ENCODE measurements around the gene RAB3C.

RAB3C gene

DNA sequence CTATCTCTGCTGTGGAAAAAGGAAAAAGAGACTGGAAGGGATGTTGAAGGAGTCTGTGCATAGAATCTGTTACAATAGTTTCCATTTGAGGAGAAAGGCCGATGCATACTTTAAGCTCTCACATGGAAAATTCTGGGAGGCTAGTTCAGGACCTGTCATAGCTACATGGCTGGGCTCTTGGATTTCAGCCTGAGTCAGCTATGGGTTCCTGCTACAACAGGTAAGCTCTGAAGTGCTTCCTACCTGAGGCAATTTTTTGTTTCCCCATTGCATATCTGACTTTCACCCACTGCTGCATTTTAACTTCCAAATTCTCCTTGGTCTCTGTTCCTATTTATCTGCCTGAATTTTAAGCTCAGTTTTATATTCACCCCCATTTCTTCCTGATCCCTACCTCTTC, 310.7 kb downstream of the RAB3C start:
- no peak for TF ChIP-seq EZH2phosphoT487 (IDR thresholded peaks at IDR 0.05; ENCODE audit: borderline replicate concordance)
- TF ChIP-seq, protein P1, sequence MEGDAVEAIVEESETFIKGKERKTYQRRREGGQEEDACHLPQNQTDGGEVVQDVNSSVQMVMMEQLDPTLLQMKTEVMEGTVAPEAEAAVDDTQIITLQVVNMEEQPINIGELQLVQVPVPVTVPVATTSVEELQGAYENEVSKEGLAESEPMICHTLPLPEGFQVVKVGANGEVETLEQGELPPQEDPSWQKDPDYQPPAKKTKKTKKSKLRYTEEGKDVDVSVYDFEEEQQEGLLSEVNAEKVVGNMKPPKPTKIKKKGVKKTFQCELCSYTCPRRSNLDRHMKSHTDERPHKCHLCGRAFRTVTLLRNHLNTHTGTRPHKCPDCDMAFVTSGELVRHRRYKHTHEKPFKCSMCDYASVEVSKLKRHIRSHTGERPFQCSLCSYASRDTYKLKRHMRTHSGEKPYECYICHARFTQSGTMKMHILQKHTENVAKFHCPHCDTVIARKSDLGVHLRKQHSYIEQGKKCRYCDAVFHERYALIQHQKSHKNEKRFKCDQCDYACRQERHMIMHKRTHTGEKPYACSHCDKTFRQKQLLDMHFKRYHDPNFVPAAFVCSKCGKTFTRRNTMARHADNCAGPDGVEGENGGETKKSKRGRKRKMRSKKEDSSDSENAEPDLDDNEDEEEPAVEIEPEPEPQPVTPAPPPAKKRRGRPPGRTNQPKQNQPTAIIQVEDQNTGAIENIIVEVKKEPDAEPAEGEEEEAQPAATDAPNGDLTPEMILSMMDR (conservative IDR thresholded peaks at IDR 0.05; ENCODE audit: low read length) = no peak
- no peaks in the 10 kb centered on the region for H3K27me3 ChIP-seq (ENCODE audit: insufficient read depth, low read length, poor library complexity, severe bottlenecking)
- H2AFZ ChIP-seq (ENCODE audit: low read length) = no peak overlapping the region
- no peak overlapping the region for H3K4me2 ChIP-seq (ENCODE audit: low read depth, low read length, poor library complexity, severe bottlenecking)
- no peak overlapping the region for H3K9ac ChIP-seq (ENCODE audit: low read depth, low read length, poor library complexity, severe bottlenecking)
- H3K4me1 ChIP-seq (ENCODE audit: insufficient read depth, low read length, poor library complexity, severe bottlenecking) = no peaks in the 10 kb centered on the region
- H3K9me3 ChIP-seq (ENCODE audit: insufficient read depth, low read depth, low read length) = no peaks in the 10 kb centered on the region
- no peaks in the 10 kb centered on the region for H3K9me2 ChIP-seq (replicated peaks; ENCODE audit: low read depth, low read length)
- no peak overlapping the region for H3K4me3 ChIP-seq (ENCODE audit: low read length, poor library complexity, severe bottlenecking)
- no peaks in the 10 kb centered on the region for H3K36me3 ChIP-seq (ENCODE audit: insufficient read depth, low read length)
- no peaks in the 10 kb centered on the region for H4K20me1 ChIP-seq (ENCODE audit: insufficient read depth, low read length, poor library complexity, severe bottlenecking)
- no peaks in the 10 kb centered on the region for H3F3A ChIP-seq (ENCODE audit: low read depth)
- H3K79me2 ChIP-seq (ENCODE audit: insufficient read depth, low read length) = no peaks in the 10 kb centered on the region

DNA sequence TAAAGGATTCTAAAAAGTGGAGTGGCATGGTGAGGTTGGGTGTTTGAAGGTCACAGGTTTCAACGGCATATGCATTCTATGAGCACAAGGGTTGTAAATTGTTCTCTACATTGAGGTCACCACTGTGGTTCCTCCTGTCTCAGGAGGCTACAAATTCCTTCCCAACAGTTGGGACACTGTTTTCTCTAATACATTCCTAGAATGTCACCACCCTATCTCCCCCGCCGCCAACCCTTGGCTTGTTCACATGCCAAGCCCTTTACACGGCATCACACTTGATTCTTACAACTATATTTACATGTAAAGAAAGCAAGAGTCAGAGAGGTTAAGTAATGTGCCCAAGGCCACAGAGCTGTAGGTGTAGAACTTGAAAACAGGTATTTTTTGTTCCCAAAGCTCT, 315.1 kb downstream of the RAB3C start:
- no peak overlapping the region for H2AFZ ChIP-seq (ENCODE audit: low read length)
- no peaks in the 10 kb centered on the region for H3K4me1 ChIP-seq (ENCODE audit: insufficient read depth, low read length, poor library complexity, severe bottlenecking)
- H3F3A ChIP-seq (ENCODE audit: low read depth) = no peaks in the 10 kb centered on the region
- no peak overlapping the region for H3K9ac ChIP-seq (ENCODE audit: low read depth, low read length, poor library complexity, severe bottlenecking)
- no peaks in the 10 kb centered on the region for H3K36me3 ChIP-seq (ENCODE audit: insufficient read depth, low read length)
- no peak overlapping the region for H3K4me2 ChIP-seq (ENCODE audit: low read depth, low read length, poor library complexity, severe bottlenecking)
- no peaks in the 10 kb centered on the region for H3K9me3 ChIP-seq (ENCODE audit: insufficient read depth, low read depth, low read length)
- no peaks in the 10 kb centered on the region for H3K9me2 ChIP-seq (replicated peaks; ENCODE audit: low read depth, low read length)
- no peaks in the 10 kb centered on the region for H4K20me1 ChIP-seq (ENCODE audit: insufficient read depth, low read length, poor library complexity, severe bottlenecking)
- no peaks in the 10 kb centered on the region for H3K79me2 ChIP-seq (ENCODE audit: insufficient read depth, low read length)
- no peak overlapping the region for H3K4me3 ChIP-seq (ENCODE audit: low read length, poor library complexity, severe bottlenecking)
- H3K27me3 ChIP-seq (ENCODE audit: insufficient read depth, low read length, poor library complexity, severe bottlenecking) = no peaks in the 10 kb centered on the region
- TF ChIP-seq, protein P1 (conservative IDR thresholded peaks at IDR 0.05; ENCODE audit: low read length) = no peak
- TF ChIP-seq EZH2phosphoT487 (IDR thresholded peaks at IDR 0.05; ENCODE audit: borderline replicate concordance) = no peak

DNA sequence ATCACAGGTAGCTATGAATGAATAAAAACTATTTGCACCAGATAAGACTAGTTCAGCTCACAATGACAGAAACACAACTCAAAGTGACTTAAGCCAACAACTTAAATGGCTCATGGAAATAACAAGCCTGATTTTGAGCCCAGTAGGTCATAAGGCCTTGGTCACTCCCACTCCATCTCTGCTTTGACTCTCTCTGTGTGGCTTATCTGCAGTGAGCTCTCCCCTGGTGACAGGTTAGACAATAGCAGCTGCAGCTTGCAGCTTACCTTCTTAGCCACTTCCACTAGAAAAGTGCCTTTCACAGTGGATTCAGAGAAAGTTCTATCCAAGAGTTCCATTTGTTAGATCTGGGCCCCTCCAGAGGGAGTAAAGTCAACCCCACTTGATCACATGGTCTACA, 315.7 kb downstream of the RAB3C start:
- Histone ChIP-seq H3K4me3 (ENCODE audit: low read length, poor library complexity, severe bottlenecking) (no peak overlapping the region), H3F3A (ENCODE audit: low read depth) (no peaks in the 10 kb centered on the region), H3K36me3 (ENCODE audit: insufficient read depth, low read length) (no peaks in the 10 kb centered on the region), H3K9me2 (replicated peaks; ENCODE audit: low read depth, low read length) (no peaks in the 10 kb centered on the region), H3K4me1 (ENCODE audit: insufficient read depth, low read length, poor library complexity, severe bottlenecking) (no peaks in the 10 kb centered on the region), H3K9me3 (ENCODE audit: insufficient read depth, low read depth, low read length) (no peaks in the 10 kb centered on the region), H4K20me1 (ENCODE audit: insufficient read depth, low read length, poor library complexity, severe bottlenecking) (no peaks in the 10 kb centered on the region), H3K4me2 (ENCODE audit: low read depth, low read length, poor library complexity, severe bottlenecking) (no peak overlapping the region), H3K27me3 (ENCODE audit: insufficient read depth, low read length, poor library complexity, severe bottlenecking) (no peaks in the 10 kb centered on the region), H3K79me2 (ENCODE audit: insufficient read depth, low read length) (no peaks in the 10 kb centered on the region), H3K9ac (ENCODE audit: low read depth, low read length, poor library complexity, severe bottlenecking) (no peak overlapping the region), H2AFZ (ENCODE audit: low read length) (no peak overlapping the region)
- TF ChIP-seq, protein P1 (conservative IDR thresholded peaks at IDR 0.05; ENCODE audit: low read length) = no peak
- TF ChIP-seq EZH2phosphoT487 (IDR thresholded peaks at IDR 0.05; ENCODE audit: borderline replicate concordance) = no peak
